GM23338 (cell line): Measurements from ENCODE around the gene NUDT12. TPM values are rescaled to one million over a fixed set of nuclear protein-coding genes. Genes with fewer than 3 reads are reported as not detected.

Experiments
- ATAC-seq: fragments of 200-7000 bp; cut with Tn5 transposase; 3 replicates; pipeline ENCODE4 v1.9.1; 2020
- DNase-seq: peaks from one replicate; pipeline ENCODE4 v3.0.0-alpha.2; 2015; ENCODE audit warnings: low spot score
- H2AFZ ChIP-seq: fragments of 200-600 bp; sonication (generic); 2 replicates; pipeline ENCODE4 v1.8.0; 2016; ENCODE audit warnings: antibody characterized with exemption, mild to moderate bottlenecking, moderate library complexity
- H3F3A ChIP-seq: fragments of 200-600 bp; sonication (generic); replicated peaks from 2 replicates; pipeline ENCODE4 v1.8.0; 2017; ENCODE audit warnings: antibody characterized with exemption, mixed run types, low read depth
- H3K27ac ChIP-seq: fragments of 200-600 bp; sonication (generic); 2 replicates; pipeline ENCODE4 v1.6.1; 2016; ENCODE audit warnings: low read depth
- H3K27me3 ChIP-seq: fragments of 200-600 bp; sonication (generic); 2 replicates; pipeline ENCODE4 v1.8.0; 2016; ENCODE audit warnings: mild to moderate bottlenecking, mixed run types, moderate library complexity; ENCODE audit not compliant: insufficient read depth
- H3K36me3 ChIP-seq: fragments of 200-600 bp; sonication (generic); 2 replicates; pipeline ENCODE4 v1.8.0; 2016; ENCODE audit warnings: mild to moderate bottlenecking; ENCODE audit not compliant: insufficient read depth
- H3K4me1 ChIP-seq: fragments of 200-600 bp; sonication (generic); 2 replicates; pipeline ENCODE4 v1.8.0; 2016; ENCODE audit warnings: mild to moderate bottlenecking, moderate library complexity; ENCODE audit not compliant: insufficient read depth
- H3K4me2 ChIP-seq: fragments of 200-600 bp; sonication (generic); 2 replicates; pipeline ENCODE4 v1.7.1; 2017; ENCODE audit warnings: mixed run types
- H3K4me3 ChIP-seq: fragments of 200-600 bp; sonication (generic); 2 replicates; pipeline ENCODE4 v1.6.1; 2016; ENCODE audit warnings: mixed run types
- H3K79me2 ChIP-seq: fragments of 200-600 bp; sonication (generic); replicated peaks from 2 replicates; pipeline ENCODE4 v1.8.0; 2017; ENCODE audit warnings: mild to moderate bottlenecking; ENCODE audit not compliant: insufficient read depth
- H3K9me2 ChIP-seq: fragments of 200-600 bp; sonication (generic); 2 replicates; pipeline ENCODE4 v1.8.0; 2017; ENCODE audit not compliant: insufficient read depth
- H4K20me1 ChIP-seq: fragments of 200-600 bp; sonication (generic); replicated peaks from 2 replicates; pipeline ENCODE4 v1.8.0; 2017; ENCODE audit warnings: mild to moderate bottlenecking; ENCODE audit not compliant: insufficient read depth
- H3K27ac Mint-ChIP-seq: 2 replicates; pipeline ENCODE4 v1.8.0; 2020; ENCODE audit warnings: inconsistent platforms, mild to moderate bottlenecking, moderate library complexity, mixed read lengths
- H3K27me3 Mint-ChIP-seq: 3 replicates; pipeline ENCODE4 v1.8.0; 2022; ENCODE audit warnings: low read depth, mild to moderate bottlenecking, moderate library complexity, mixed read lengths, inconsistent platforms; ENCODE audit not compliant: insufficient read depth, poor library complexity
- H3K36me3 Mint-ChIP-seq: 3 replicates; pipeline ENCODE4 v1.8.0; 2021; ENCODE audit warnings: low read depth, mild to moderate bottlenecking, inconsistent platforms, moderate library complexity, mixed read lengths
- H3K4me1 Mint-ChIP-seq: 3 replicates; pipeline ENCODE4 v1.8.0; 2020; ENCODE audit warnings: mild to moderate bottlenecking, inconsistent platforms, mixed read lengths
- H3K4me3 Mint-ChIP-seq: 3 replicates; pipeline ENCODE4 v1.8.0; 2021; ENCODE audit warnings: moderate library complexity, mild to moderate bottlenecking, inconsistent platforms, mixed read lengths
- H3K9me3 Mint-ChIP-seq: 3 replicates; pipeline ENCODE4 v1.8.0; 2020; ENCODE audit warnings: moderate library complexity, mild to moderate bottlenecking, inconsistent platforms, mixed read lengths
- CREB1 ChIP-seq: fragments of 250-450 bp; sonication (Bioruptor Pico); IDR thresholded peaks from 2 replicates; pipeline ENCODE4 v1.5.0; 2020; ENCODE audit warnings: low read depth, mild to moderate bottlenecking, moderate library complexity
- CTCF ChIP-seq, 2 experiments: fragments of 200-600 bp in 1 of 2; sonication (generic) in 1 of 2; conservative IDR thresholded peaks; 2 replicates each; pipeline versions ENCODE4 v1.5.1 to v1.6.1; 2016 to 2017; ENCODE audit warnings: antibody characterized with exemption in 2 of 2, low read depth in 2 of 2, mild to moderate bottlenecking in 2 of 2, moderate library complexity in 1 of 2
- ETS1 ChIP-seq: IDR thresholded peaks from 2 replicates; pipeline ENCODE4 v1.6.1; 2016; ENCODE audit warnings: antibody characterized with exemption
- EZH2 ChIP-seq: fragments of 200-600 bp; sonication (generic); IDR thresholded peaks from one replicate; pipeline ENCODE4 v1.8.0; 2017; ENCODE audit warnings: antibody characterized with exemption, mild to moderate bottlenecking, low read depth; ENCODE audit not compliant: unreplicated experiment
- EZH2phosphoT487 ChIP-seq: fragments of 200-600 bp; sonication (generic); IDR thresholded peaks from one replicate; pipeline ENCODE4 v1.8.1; 2018; ENCODE audit warnings: antibody characterized with exemption; ENCODE audit not compliant: unreplicated experiment
- JUNB ChIP-seq: IDR thresholded peaks from one replicate; pipeline ENCODE4 v1.6.1; 2016; ENCODE audit warnings: antibody characterized with exemption; ENCODE audit not compliant: unreplicated experiment
- NANOG ChIP-seq: IDR thresholded peaks from 2 replicates; pipeline ENCODE4 v1.6.1; 2016; ENCODE audit warnings: antibody characterized with exemption, borderline replicate concordance
- POLR2AphosphoS5 ChIP-seq: IDR thresholded peaks from 2 replicates; pipeline ENCODE4 v1.6.1; 2016; ENCODE audit warnings: antibody characterized with exemption, low read depth
- REST ChIP-seq: IDR thresholded peaks from one replicate; pipeline ENCODE4 v1.6.1; 2018; ENCODE audit warnings: antibody characterized with exemption; ENCODE audit not compliant: unreplicated experiment
- STAT1 ChIP-seq: IDR thresholded peaks from one replicate; pipeline ENCODE4 v1.6.1; 2016; ENCODE audit warnings: antibody characterized with exemption; ENCODE audit not compliant: unreplicated experiment
- ZNF114 ChIP-seq: fragments of 250-450 bp; sonication (Bioruptor Pico); IDR thresholded peaks from 2 replicates; pipeline ENCODE4 v1.5.0; 2020; ENCODE audit warnings: mild to moderate bottlenecking, moderate library complexity
- ZNF331 ChIP-seq: fragments of 250-450 bp; sonication (Bioruptor Pico); IDR thresholded peaks from 2 replicates; pipeline ENCODE4 v1.5.0; 2020; ENCODE audit warnings: low read depth, mild to moderate bottlenecking, moderate library complexity
- ZNF462 ChIP-seq: fragments of 250-450 bp; sonication (Bioruptor Pico); IDR thresholded peaks from 2 replicates; pipeline ENCODE4 v1.5.0; 2020; ENCODE audit warnings: mild to moderate bottlenecking, moderate library complexity
- polyA plus RNA-seq: library from polyadenylated mRNA; unstranded; fragments of >200 nt; fragmentation: Nextera tagmentation; extraction: Ambion mirVana; gene quantifications from 2 replicates; pipeline ENCODE4 v1.2.1, GENCODE V29; 2016
- total RNA-seq: library from RNA; depleted of rRNA; stranded (reverse); fragments of >200 nt; shearing (Covaris generic); gene quantifications from 2 replicates; pipeline ENCODE4 v1.2.3, GENCODE V29; 2014

NUDT12 gene
- total and polyA plus RNA-seq, 2 experiments from 2014 or later: 11.5 to 12.8 TPM

- no peaks in the 10 kb centered on the region for H4K20me1 ChIP-seq
- H3K4me2 ChIP-seq: no peak overlapping the region
- Mint-ChIP-seq H3K4me3 (no peak overlapping the region), H3K27me3 (no peaks in the 10 kb centered on the region), H3K4me1 (peaks cover 3% of the 10 kb centered on the region; the same call in 1 of the 3 replicates), H3K27ac (no peak overlapping the region), H3K36me3 (no peaks in the 10 kb centered on the region), H3K9me3 (no peaks in the 10 kb centered on the region)
- no peaks in the 10 kb centered on the region for H3K4me1 ChIP-seq
- H3K4me3 ChIP-seq: no peak overlapping the region
- H2AFZ ChIP-seq: peak overlapping the region; percentile 57; the same call in 1 of the 2 replicates
- no peaks in the 10 kb centered on the region for H3K9me2 ChIP-seq
- no peak overlapping the region for H3K27ac ChIP-seq
- ATAC-seq: no peak
- peak; percentile 18 for DNase-seq
- no peak for TF ChIP-seq ETS1
- no peak for TF ChIP-seq CTCF (conservative IDR thresholded peaks at IDR 0.05; ENCODE audit: low read depth in 2 of 2)
- TF ChIP-seq ZNF462: no peak
- TF ChIP-seq EZH2: no peak
- no peak for TF ChIP-seq POLR2AphosphoS5
- TF ChIP-seq REST: no peak
- TF ChIP-seq ZNF114 (CRISPR knock-in tag): no peak
- no peak for TF ChIP-seq STAT1
- TF ChIP-seq CREB1 (CRISPR knock-in tag): no peak
- no peak for TF ChIP-seq JUNB
- TF ChIP-seq ZNF331: no peak
- TF ChIP-seq NANOG: no peak
- no peak for TF ChIP-seq EZH2phosphoT487
- H3K36me3 ChIP-seq: no peaks in the 10 kb centered on the region
- no peaks in the 10 kb centered on the region for H3F3A ChIP-seq
- H3K79me2 ChIP-seq: no peaks in the 10 kb centered on the region
- H3K27me3 ChIP-seq: no peaks in the 10 kb centered on the region
Observed at GRCh38 chr5:103522586-103522985, 40.0 kb downstream of the NUDT12 start.
